Thyroid gland (tissue), 4 donors: Measurements from ENCODE around the gene TEX55. TPM values are rescaled to one million over a fixed set of nuclear protein-coding genes. Genes with fewer than 3 reads are reported as not detected.
"Not testable (repeated sequence)": the region's sequence is repeated elsewhere in the genome, so short reads cannot be mapped to it uniquely, and the experiment has no call there.

Experiments
- DNase-seq, 2 donors: peaks; one replicate each; pipeline ENCODE4 v3.0.0-alpha.2; 2019
- H3K27ac ChIP-seq, 3 donors: fragments of 200-600 bp; sonication (generic); 1 replicate in 2 of 3; 2 replicates in 1 of 3; pipeline ENCODE4 v1.5.1; 2016 to 2019; ENCODE audit warnings: mild to moderate bottlenecking in 1 of 3, moderate library complexity in 1 of 3
- H3K27me3 ChIP-seq: fragments of 200-600 bp; sonication (generic); one replicate; pipeline ENCODE4 v1.5.1; 2019
- H3K36me3 ChIP-seq, 2 donors: fragments of 200-600 bp; sonication (generic); one replicate each; pipeline ENCODE4 v1.5.1; 2016 to 2019
- H3K4me1 ChIP-seq, 2 donors: fragments of 200-600 bp; sonication (generic); one replicate each; pipeline ENCODE4 v1.5.1; 2017 to 2019
- H3K4me3 ChIP-seq, 3 donors: fragments of 200-600 bp; sonication (generic); replicated peaks in 1 of 3; 1 replicate in 2 of 3; 2 replicates in 1 of 3; pipeline ENCODE4 v1.5.1; 2016; ENCODE audit warnings: mild to moderate bottlenecking in 1 of 3
- H3K9me3 ChIP-seq: fragments of 200-600 bp; sonication (generic); one replicate; pipeline ENCODE4 v1.5.1; 2017
- CTCF ChIP-seq, 6 experiments: fragments of 200-600 bp in 3 of 6; fragments of 450-650 bp in 3 of 6; sonication (generic) in 3 of 6; IDR thresholded peaks; one replicate each; pipeline ENCODE4 v1.5.1; 2016 to 2019; ENCODE audit warnings: antibody characterized with exemption in 6 of 6, mild to moderate bottlenecking in 2 of 6, inconsistent platforms in 1 of 6, moderate library complexity in 1 of 6
- POLR2A ChIP-seq, 2 donors: fragments of 450-650 bp; IDR thresholded peaks; one replicate each; pipeline ENCODE4 v1.6.1; 2017; ENCODE audit warnings: antibody characterized with exemption in 2 of 2, mild to moderate bottlenecking in 2 of 2, moderate library complexity in 1 of 2
- WGBS, 2 donors: methylation state at CpG; one replicate each; pipeline ENCODE4 v1.1.5; 2017; 5-methylcytosine and 5-hydroxymethylcytosine counted together
- intact Hi-C: fragments of 100-400 bp; cut with DNase I; formaldehyde crosslinking; loops from one replicate; pipeline ENCODE4 v1.15.1; 2023
- total RNA-seq, 4 donors: library from RNA; depleted of rRNA; stranded (reverse); fragments of >200 nt; gene quantifications; one replicate each; pipeline ENCODE4 v1.2.3, GENCODE V29; 2016

Gene TEX55
- total RNA-seq, 4 donors from 2014 or later = 0.27 TPM; not detected in 3

DNA sequence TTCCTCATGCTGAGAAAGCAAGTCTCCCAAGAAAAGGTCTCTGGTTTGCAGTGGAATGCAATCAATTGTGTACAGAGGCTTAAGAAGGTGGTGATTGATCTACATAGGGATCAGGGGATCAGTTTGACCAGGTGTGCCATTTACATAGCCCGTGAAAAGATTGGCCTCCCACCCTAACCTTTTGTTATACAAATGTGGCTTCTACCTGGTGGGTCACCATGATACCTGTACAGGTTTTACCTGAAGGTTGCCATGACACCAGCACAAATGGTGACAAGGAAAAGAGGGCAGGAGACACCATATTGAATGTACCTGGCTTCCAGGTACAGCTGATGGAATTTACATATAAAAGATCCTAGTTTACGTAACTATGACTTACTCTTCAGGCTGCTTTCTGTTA, 25.5 kb upstream of the TEX55 start:
- intact Hi-C loops = no loop called here
- no peak overlapping the region for H3K4me3 ChIP-seq
- no peak overlapping the region for H3K27ac ChIP-seq
- no peaks in the 10 kb centered on the region for H3K4me1 ChIP-seq
- WGBS, 2 donors = 71 to 84% methylated on average over 2 of the region's 2 CpGs
- no peak for DNase-seq
- H3K36me3 ChIP-seq = no peaks in the 10 kb centered on the region
- no peak for TF ChIP-seq CTCF (IDR thresholded peaks at IDR 0.05)
- no peak for TF ChIP-seq POLR2A (IDR thresholded peaks at IDR 0.05)
- no peaks in the 10 kb centered on the region for H3K27me3 ChIP-seq
- H3K9me3 ChIP-seq = no peaks in the 10 kb centered on the region

DNA sequence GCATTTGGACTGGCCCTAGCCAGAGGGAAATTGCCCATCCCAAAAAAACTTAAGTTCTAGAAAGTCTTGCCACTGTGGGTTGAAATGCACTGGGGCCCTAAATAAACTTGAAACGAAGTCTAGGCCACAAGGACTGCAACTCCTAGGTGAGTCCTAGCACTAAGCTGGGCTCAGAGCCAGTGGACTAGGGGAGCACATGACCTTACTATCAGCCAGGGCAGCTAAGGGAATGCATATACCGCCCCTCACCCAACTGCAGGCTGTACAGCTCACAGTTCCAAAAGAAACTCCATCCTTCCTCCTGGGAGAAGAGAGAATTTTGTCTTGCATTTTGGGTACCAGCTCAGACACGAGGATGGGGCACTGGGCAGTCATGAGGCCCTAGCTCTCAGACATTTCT, 23.6 kb upstream of the TEX55 start:
- TF ChIP-seq CTCF (IDR thresholded peaks at IDR 0.05) (no peak), POLR2A (IDR thresholded peaks at IDR 0.05) (no peak)
- Histone ChIP-seq H3K4me1 (no peaks in the 10 kb centered on the region), H3K27me3 (no peaks in the 10 kb centered on the region), H3K27ac (no peak overlapping the region), H3K4me3 (no peak overlapping the region), H3K36me3 (no peaks in the 10 kb centered on the region), H3K9me3 (no peaks in the 10 kb centered on the region)
- intact Hi-C loops = no loop called here
- 34 to 49% methylated on average over 3 of the region's 3 CpGs for WGBS, 2 donors
- DNase-seq = no peak

DNA sequence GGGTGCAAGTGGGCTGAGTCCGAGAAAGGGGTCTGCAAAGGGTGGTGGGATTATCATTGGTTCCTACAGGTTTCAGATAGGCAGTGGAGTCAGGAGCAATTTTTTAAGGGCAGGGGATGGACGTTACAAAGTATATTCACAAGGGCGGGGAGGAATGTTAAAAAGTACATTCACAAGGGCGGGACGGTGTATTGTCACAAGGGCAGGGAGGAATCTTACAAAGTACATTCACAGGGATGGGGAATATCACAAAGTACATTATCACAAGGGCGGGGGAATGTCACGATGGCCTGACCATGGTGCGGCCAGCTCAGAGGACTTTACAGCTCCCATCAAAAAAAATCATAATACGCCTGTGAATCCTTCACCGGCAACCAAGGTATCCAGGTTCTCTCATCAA, 20.6 kb upstream of the TEX55 start:
- Histone ChIP-seq H3K27ac (no peak overlapping the region), H3K9me3 (no peaks in the 10 kb centered on the region), H3K36me3 (no peaks in the 10 kb centered on the region), H3K4me3 (no peak overlapping the region), H3K27me3 (no peaks in the 10 kb centered on the region), H3K4me1 (no peaks in the 10 kb centered on the region)
- no peak for TF ChIP-seq POLR2A (IDR thresholded peaks at IDR 0.05)
- no peak for TF ChIP-seq CTCF (IDR thresholded peaks at IDR 0.05)
- DNase-seq = no peak
- WGBS, 2 donors = 91% methylated on average over 10 of the region's 10 CpGs
- intact Hi-C loops = no loop called here

DNA sequence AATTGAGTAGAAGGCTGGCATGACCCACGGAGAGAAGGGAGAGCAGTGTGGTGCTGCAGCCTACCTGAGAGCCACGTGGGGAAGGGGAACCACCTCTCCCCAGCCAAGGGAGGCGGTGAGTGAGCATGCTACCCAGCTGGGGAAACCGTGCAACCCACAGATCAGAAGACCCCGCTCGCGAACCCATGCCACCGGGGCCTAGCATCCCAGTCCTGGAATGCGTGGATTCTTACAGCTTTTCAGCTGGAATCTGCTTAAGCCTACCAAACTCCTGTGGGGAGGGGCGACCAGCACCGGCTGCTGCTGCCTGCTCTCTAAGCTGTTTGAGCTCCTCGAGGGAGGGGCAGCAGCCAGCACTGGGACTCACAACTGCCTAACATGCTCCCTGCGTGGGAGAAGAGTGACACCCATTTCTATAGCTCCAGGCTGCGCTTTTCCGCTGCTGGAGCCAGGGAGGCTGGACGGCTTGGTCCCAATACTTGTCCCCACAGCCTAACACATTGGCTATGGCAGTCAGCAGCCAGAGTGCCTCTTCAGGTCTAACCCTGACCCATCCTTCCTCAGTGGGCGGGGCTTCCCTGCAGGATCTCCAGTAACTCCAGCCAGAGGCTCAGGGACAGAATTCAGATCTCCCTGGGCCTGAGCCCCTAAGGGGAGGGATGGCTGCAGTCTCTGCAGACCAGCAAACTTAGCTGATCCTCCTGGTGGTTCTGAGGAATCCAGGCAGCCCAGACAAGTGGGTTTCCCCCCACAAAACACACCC, 20.0 kb upstream of the TEX55 start:
- Histone ChIP-seq H3K4me1 (no peaks in the 10 kb centered on the region), H3K36me3 (no peaks in the 10 kb centered on the region), H3K4me3 (no peak overlapping the region), H3K27me3 (no peaks in the 10 kb centered on the region), H3K27ac (no peak overlapping the region), H3K9me3 (no peaks in the 10 kb centered on the region)
- no peak for DNase-seq
- 53 to 58% methylated on average over 15 to 16 of the region's 17 CpGs for WGBS, 2 donors
- TF ChIP-seq CTCF (IDR thresholded peaks at IDR 0.05) = no peak
- no peak for TF ChIP-seq POLR2A (IDR thresholded peaks at IDR 0.05)
- intact Hi-C loops = no loop called here

DNA sequence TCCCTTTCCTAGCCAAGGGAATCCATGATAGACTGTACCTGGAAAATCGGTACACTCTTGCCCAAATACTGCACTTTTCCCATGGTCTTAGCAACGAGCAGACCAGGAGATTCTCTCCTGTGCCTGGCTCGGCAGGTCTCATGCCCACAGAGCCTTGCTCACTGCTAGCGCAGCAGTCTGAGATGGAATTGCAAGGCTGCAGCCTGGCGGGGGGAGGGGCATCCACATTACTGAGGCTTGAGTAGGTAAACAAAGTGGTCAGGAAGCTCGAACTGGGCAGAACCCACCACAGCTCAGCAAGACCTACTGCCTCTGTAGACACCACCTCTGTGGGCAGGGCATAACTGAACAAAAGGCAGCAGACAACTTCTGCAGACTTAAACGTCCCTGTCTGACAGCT, 15.7 kb upstream of the TEX55 start:
- H3K4me3 ChIP-seq, H3K27me3 ChIP-seq, DNase-seq, H3K4me1 ChIP-seq, H3K9me3 ChIP-seq, H3K27ac ChIP-seq, H3K36me3 ChIP-seq, intact Hi-C loops: not testable (repeated sequence)
- 43 to 50% methylated on average over 6 to 7 of the region's 7 CpGs for WGBS, 2 donors

GRCh38 chr3:119132291-119132690, 13.7 kb upstream of the TEX55 start:
- H3K27ac ChIP-seq, H3K4me3 ChIP-seq, DNase-seq, H3K27me3 ChIP-seq, H3K9me3 ChIP-seq, H3K36me3 ChIP-seq, H3K4me1 ChIP-seq, intact Hi-C loops: not testable (repeated sequence)
- 95 to 96% methylated on average over 4 of the region's 4 CpGs for WGBS, 2 donors

GRCh38 chr3:119139360-119139759, 6.6 kb upstream of the TEX55 start:
- H3K9me3 ChIP-seq, intact Hi-C loops, H3K4me1 ChIP-seq, H3K27me3 ChIP-seq, H3K27ac ChIP-seq, H3K4me3 ChIP-seq, DNase-seq, H3K36me3 ChIP-seq: not testable (repeated sequence)
- WGBS, 2 donors = 82 to 85% methylated on average over 4 of the region's 4 CpGs
